HPDE6-E6E7 (cell line): ENCODE results near the gene IHH.

ENCODE experiments used
- DNase-seq: peaks from one replicate; pipeline ENCODE4 v3.0.0; 2011; ENCODE audit warnings: missing footprints; ENCODE audit errors: extremely low spot score

The IHH gene

GRCh38 chr2:219060821-219061791, at the start of gene IHH:
Gene IHH (minus strand): TSS chr2:219060921. CDS start chr2:219060467, 454 bp downstream.
- DNase-seq, result no peak

GRCh38 chr2:219109471-219109870, 48.8 kb upstream of the IHH start:
- DNase-seq, result no peak

- DNase-seq, result no peak
Observed at GRCh38 chr2:219107758-219108157, 47.0 kb upstream of the IHH start.

GRCh38 chr2:219106251-219106650, 45.5 kb upstream of the IHH start:
- DNase-seq, result no peak

GRCh38 chr2:219104107-219105035, 43.6 kb upstream of the IHH start:
- DNase-seq, result no peak

- DNase-seq, result no peak
Observed at GRCh38 chr2:219099329-219099728, 38.6 kb upstream of the IHH start.

GRCh38 chr2:219095406-219095935, 34.8 kb upstream of the IHH start:
- DNase-seq, result no peak

GRCh38 chr2:219094171-219094570, 33.5 kb upstream of the IHH start:
- DNase-seq, result no peak

- no peak for DNase-seq
Observed at GRCh38 chr2:219090436-219091299, 29.9 kb upstream of the IHH start.

- no peak for DNase-seq
Observed at GRCh38 chr2:219089330-219089729, 28.6 kb upstream of the IHH start.

- no peak for DNase-seq
Observed at GRCh38 chr2:219087848-219088247, 27.1 kb upstream of the IHH start.

- no peak for DNase-seq
Observed at GRCh38 chr2:219087361-219087760, 26.6 kb upstream of the IHH start.

GRCh38 chr2:219086196-219086595, 25.5 kb upstream of the IHH start:
- DNase-seq, result no peak

GRCh38 chr2:219084791-219085190, 24.1 kb upstream of the IHH start:
- DNase-seq, result no peak

- no peak for DNase-seq
Observed at GRCh38 chr2:219082332-219082958, 21.7 kb upstream of the IHH start.

- no peak for DNase-seq
Observed at GRCh38 chr2:219081701-219082331, 21.1 kb upstream of the IHH start.

GRCh38 chr2:219081096-219081495, 20.4 kb upstream of the IHH start:
- no peak for DNase-seq

- no peak for DNase-seq
Observed at GRCh38 chr2:219079417-219079816, 18.7 kb upstream of the IHH start.

GRCh38 chr2:219078951-219079350, 18.2 kb upstream of the IHH start:
- no peak for DNase-seq

GRCh38 chr2:219078126-219078525, 17.4 kb upstream of the IHH start:
- no peak for DNase-seq
